ENCODE data around the gene VPS13D. TPM values are rescaled to one million over a fixed set of nuclear protein-coding genes. Genes with fewer than 3 reads are reported as not detected.

VPS13D gene
- total RNA-seq, 1 experiment from 2014 or later, result 20.2 TPM

GRCh38 chr1:12196641-12197482, 33.0 kb upstream of the VPS13D start:
- Histone ChIP-seq H2AK5ac (ENCODE audit: insufficient read length, low read length) (no peak overlapping the region), H3K79me1 (ENCODE audit: insufficient read depth, low read depth, low read length, poor library complexity, severe bottlenecking) (no peaks in the 10 kb centered on the region), H3K56ac (ENCODE audit: insufficient read length, low read depth, low read length) (no peak overlapping the region), H3K27ac (ENCODE audit: insufficient read length, low read depth, low read length) (no peak overlapping the region), H4K91ac (ENCODE audit: insufficient read length, low read depth, low read length) (no peak overlapping the region), H2BK12ac (ENCODE audit: insufficient read length, low read depth, low read length) (no peak overlapping the region), H2BK5ac (ENCODE audit: insufficient read length, low read length) (no peak overlapping the region), H3K4me1 (ENCODE audit: insufficient read depth, low read length) (no peaks in the 10 kb centered on the region), H4K8ac (replicated peaks; ENCODE audit: insufficient read length, low read depth, low read length) (no peak overlapping the region), H2AFZ (ENCODE audit: low read length) (no peak overlapping the region), H3K9ac (ENCODE audit: extremely low read depth, insufficient read length, low read length) (no peak overlapping the region), H2BK15ac (ENCODE audit: low read depth, low read length) (no peak overlapping the region), H4K5ac (ENCODE audit: insufficient read length, low read depth, low read length) (no peak overlapping the region), H3K4me2 (ENCODE audit: insufficient read depth, insufficient read length, low read length) (no peak overlapping the region), H3K79me2 (ENCODE audit: insufficient read depth, low read length) (no peaks in the 10 kb centered on the region), H3T11ph (ENCODE audit: low read length) (no peak overlapping the region), H3K9me3 (ENCODE audit: control insufficient read depth, low read depth, low read length) (no peaks in the 10 kb centered on the region), H3K4ac (ENCODE audit: low read depth, low read length) (no peak overlapping the region), H2BK20ac (ENCODE audit: low read depth, low read length, poor library complexity, severe bottlenecking) (no peak overlapping the region), H3K27me3 (ENCODE audit: insufficient read depth, low read length) (no peaks in the 10 kb centered on the region), H3K23ac (ENCODE audit: insufficient read length, low read depth, low read length) (no peak overlapping the region), H3K23me2 (ENCODE audit: insufficient read length, low read depth, low read length, poor library complexity, severe bottlenecking) (peaks cover 3% of the 10 kb centered on the region), H2BK120ac (ENCODE audit: low read depth, low read length, poor library complexity, severe bottlenecking) (no peak overlapping the region), H3K14ac (ENCODE audit: insufficient read depth, low read length) (no peak overlapping the region), H3K18ac (ENCODE audit: insufficient read length, low read depth, low read length) (no peak overlapping the region), H4K20me1 (ENCODE audit: control insufficient read depth, insufficient read depth, insufficient read length) (no peaks in the 10 kb centered on the region)
- peaks cover 7 to 24% of the 10 kb centered on the region in 2 experiments for H3K4me1 Mint-ChIP-seq
- DNase-seq, result peak; percentile 78
- H3K27ac Mint-ChIP-seq, result peak overlapping the region in 1 of 3 experiments; percentile 65; a peak in 1 of 7 replicates
- peak; percentile 66 for TF ChIP-seq CTCF (conservative IDR thresholded peaks at IDR 0.05)
- H3K4me3 Mint-ChIP-seq, result no peak overlapping the region; a peak in 1 of 5 replicates
- no peaks in the 10 kb centered on the region for H3K9me3 Mint-ChIP-seq
- H3K27me3 Mint-ChIP-seq (ENCODE audit: low read depth), result no peaks in the 10 kb centered on the region; the same call in 1 of the 2 replicates
- no peaks in the 10 kb centered on the region; a peak in 1 of 7 replicates for H3K36me3 Mint-ChIP-seq (ENCODE audit: insufficient read depth in 1 of 3, low read depth in 3 of 3)
- no CpG with 5 or more reads among the region's 20 CpGs for WGBS (ENCODE audit: extremely low coverage, insufficient read length, low lambda C conversion rate)

All from H9 (cell line).